Measurements from ENCODE around the gene ZNF750. TPM values are rescaled to one million over a fixed set of nuclear protein-coding genes. Genes with fewer than 3 reads are reported as not detected.

Gene ZNF750
- total and polyA plus RNA-seq, 2 donors (not counting 3 experiments of a cell fraction or from before 2014, with no cell fraction given), result 0.15 to 0.80 TPM

DNA sequence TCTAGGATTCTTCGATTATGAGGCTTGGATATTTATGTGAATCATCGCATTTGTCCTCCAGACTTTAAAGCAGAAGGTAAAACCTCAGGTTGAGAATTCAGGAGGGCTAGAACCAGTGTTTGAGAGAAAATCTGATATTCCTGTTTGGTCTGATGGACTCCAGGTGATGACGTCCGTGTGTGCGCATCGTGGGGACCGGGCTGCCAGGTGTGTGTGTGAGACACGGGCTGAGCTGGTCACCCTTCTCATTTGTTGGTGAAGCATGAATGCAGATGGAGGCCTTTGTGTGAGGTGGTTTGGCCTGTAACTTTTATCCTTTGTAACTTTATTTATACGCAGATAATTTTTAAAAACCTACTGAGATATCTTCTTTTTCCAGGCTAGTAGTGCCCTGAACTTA, 42.8 kb downstream of the ZNF750 start:
- Histone ChIP-seq H3K4me2 (ENCODE audit: insufficient read depth, low read length) (no peak overlapping the region), H3K79me2 (ENCODE audit: control insufficient read depth, insufficient read depth, low read length) (peaks cover 2% of the 10 kb centered on the region), H3K27me3 (ENCODE audit: control insufficient read depth in 2 of 2, insufficient read depth in 2 of 2, low read length in 2 of 2) (no peaks in the 10 kb centered on the region), H3K27ac (ENCODE audit: insufficient read depth, low read depth, low read length) (no peak overlapping the region), H3K4me1 (ENCODE audit: control insufficient read depth, extremely low read depth, insufficient read depth, low read length) (no peaks in the 10 kb centered on the region), H3K9me3 (replicated peaks; ENCODE audit: control insufficient read depth, insufficient read depth, low read length) (no peaks in the 10 kb centered on the region), H3K4me3 (replicated peaks in 1 of 3; ENCODE audit: insufficient read depth in 1 of 3, low read depth in 1 of 3, low read length in 3 of 3) (no peak overlapping the region), H3K9ac (replicated peaks; ENCODE audit: extremely low read depth, insufficient read depth, low read length) (no peak overlapping the region), H3K9me1 (replicated peaks; ENCODE audit: control insufficient read depth, extremely low read depth, insufficient read depth, low read length) (no peaks in the 10 kb centered on the region), H4K20me1 (replicated peaks; ENCODE audit: control insufficient read depth, extremely low read depth, insufficient read depth, low read length) (no peaks in the 10 kb centered on the region), H3K36me3 (ENCODE audit: control insufficient read depth in 2 of 2, extremely low read depth in 1 of 2, insufficient read depth in 2 of 2, low read length in 2 of 2) (peaks cover 0 to 5% of the 10 kb centered on the region in 2 experiments), H2AFZ (ENCODE audit: low read depth, low read length) (no peak overlapping the region)
- CTCF ChIA-PET, result no interaction called here
- DNase-seq (ENCODE audit: low read depth, low spot score), result no peak
- FAIRE-seq, result no peak
- no TSS peak for BruUV-seq (replicated peaks)
- POLR2A ChIA-PET, result no interaction called here
- intact Hi-C loops (cut with micrococcal nuclease) (no loop called here), dilution Hi-C loops (cut with MboI; ENCODE audit: extremely low pct_ligation_motif_present, low sequenced_read_pairs) (no loop called here)
- TF ChIP-seq, protein P1, sequence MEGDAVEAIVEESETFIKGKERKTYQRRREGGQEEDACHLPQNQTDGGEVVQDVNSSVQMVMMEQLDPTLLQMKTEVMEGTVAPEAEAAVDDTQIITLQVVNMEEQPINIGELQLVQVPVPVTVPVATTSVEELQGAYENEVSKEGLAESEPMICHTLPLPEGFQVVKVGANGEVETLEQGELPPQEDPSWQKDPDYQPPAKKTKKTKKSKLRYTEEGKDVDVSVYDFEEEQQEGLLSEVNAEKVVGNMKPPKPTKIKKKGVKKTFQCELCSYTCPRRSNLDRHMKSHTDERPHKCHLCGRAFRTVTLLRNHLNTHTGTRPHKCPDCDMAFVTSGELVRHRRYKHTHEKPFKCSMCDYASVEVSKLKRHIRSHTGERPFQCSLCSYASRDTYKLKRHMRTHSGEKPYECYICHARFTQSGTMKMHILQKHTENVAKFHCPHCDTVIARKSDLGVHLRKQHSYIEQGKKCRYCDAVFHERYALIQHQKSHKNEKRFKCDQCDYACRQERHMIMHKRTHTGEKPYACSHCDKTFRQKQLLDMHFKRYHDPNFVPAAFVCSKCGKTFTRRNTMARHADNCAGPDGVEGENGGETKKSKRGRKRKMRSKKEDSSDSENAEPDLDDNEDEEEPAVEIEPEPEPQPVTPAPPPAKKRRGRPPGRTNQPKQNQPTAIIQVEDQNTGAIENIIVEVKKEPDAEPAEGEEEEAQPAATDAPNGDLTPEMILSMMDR (IDR thresholded peaks at IDR 0.05; ENCODE audit: extremely low read depth in 1 of 2, insufficient read depth in 1 of 2, low read depth in 1 of 2, low read length in 2 of 2), result no peak
- TF ChIP-seq GATA2 (IDR thresholded peaks at IDR 0.05; ENCODE audit: insufficient read depth, insufficient read length, low read depth, low read length) (no peak), MYC (IDR thresholded peaks at IDR 0.05; ENCODE audit: low read depth, low read length) (no peak), JUN (IDR thresholded peaks at IDR 0.05; ENCODE audit: borderline replicate concordance, insufficient read depth, insufficient read length, low read depth) (no peak), FOS (IDR thresholded peaks at IDR 0.05; ENCODE audit: borderline replicate concordance, insufficient read depth, low read length) (no peak), POLR2A (IDR thresholded peaks at IDR 0.05; ENCODE audit: low read depth, low read length) (no peak), POLR2AphosphoS5 (IDR thresholded peaks at IDR 0.05; ENCODE audit: insufficient read depth, low read depth, low read length) (no peak), EZH2 (IDR thresholded peaks at IDR 0.05; ENCODE audit: borderline replicate concordance, low read depth, low read length, severe bottlenecking) (no peak)
- TF ChIP-seq, protein P2, sequence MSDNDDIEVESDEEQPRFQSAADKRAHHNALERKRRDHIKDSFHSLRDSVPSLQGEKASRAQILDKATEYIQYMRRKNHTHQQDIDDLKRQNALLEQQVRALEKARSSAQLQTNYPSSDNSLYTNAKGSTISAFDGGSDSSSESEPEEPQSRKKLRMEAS (IDR thresholded peaks at IDR 0.05; ENCODE audit: insufficient read depth, insufficient read length), result no peak
